Forelimb muscle (tissue), 1 donor: ENCODE results near the gene RBM12. TPM values are rescaled to one million over a fixed set of nuclear protein-coding genes. Genes with fewer than 3 reads are reported as not detected.

ENCODE experiments used
- DNase-seq: peaks from one replicate; pipeline ENCODE4 v3.0.0-alpha.2; 2013; ENCODE audit warnings: low read depth
- polyA plus RNA-seq: library from polyadenylated mRNA; unstranded; fragments of 120-200 nt; gene quantifications from one replicate; pipeline ENCODE4 v1.2.1, GENCODE V29; 2013; ENCODE audit not compliant: insufficient read length

RBM12 gene
- polyA plus RNA-seq, 1 donor = 47.4 TPM

GRCh38 chr20:35620818-35621559 lies 43.7 kb downstream of the RBM12 start:
- DNase-seq = no peak

GRCh38 chr20:35619196-35620095 lies 45.3 kb downstream of the RBM12 start:
- DNase-seq = peak; percentile 55

GRCh38 chr20:35618263-35619131 lies 46.2 kb downstream of the RBM12 start:
- no peak for DNase-seq

DNA sequence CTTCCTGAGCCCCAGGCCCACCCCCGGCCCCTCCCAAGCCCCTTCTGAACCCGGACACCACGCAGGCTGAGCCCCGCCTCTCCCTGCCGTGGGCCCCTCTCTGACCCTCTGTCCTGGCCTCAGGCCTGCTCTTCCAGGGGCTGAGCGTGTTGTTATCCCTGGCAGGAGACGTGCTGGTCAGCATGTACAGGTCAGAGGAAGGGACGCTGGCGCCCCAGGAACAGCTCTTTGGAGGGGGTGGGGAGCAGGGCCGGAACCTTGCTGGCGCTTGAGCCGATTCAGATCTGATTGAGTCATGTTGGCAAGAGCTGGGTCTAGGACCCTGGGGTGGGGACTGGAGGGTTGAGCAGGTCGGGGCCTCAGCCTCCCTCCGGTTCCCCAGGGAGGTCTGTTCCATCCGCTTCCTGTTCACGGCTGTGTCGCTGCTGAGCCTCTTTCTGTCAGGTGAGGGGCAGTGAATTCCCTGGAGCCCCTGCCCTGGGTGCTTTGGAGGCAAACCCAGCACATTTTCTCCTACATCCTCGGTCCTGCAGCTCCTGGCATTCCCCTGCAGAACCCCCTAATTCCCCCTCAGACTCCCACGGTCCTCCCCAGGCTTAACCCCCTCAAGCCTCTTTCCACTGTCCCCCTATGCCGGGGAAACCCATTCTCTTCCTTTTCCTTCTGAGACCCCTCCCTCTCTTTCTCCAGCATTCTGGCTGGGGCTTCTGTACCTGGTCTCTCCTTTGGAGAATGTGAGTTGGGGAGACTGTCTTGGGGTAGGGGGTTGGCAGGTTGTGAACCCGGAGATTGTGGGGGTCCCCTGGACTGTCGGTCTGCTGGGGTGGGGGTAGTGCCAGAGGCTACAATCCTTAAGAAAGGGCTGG lies 47.1 kb downstream of the RBM12 start:
- no peak for DNase-seq

GRCh38 chr20:35616465-35617396 lies 48.0 kb downstream of the RBM12 start:
- DNase-seq = peak; percentile 85

DNA sequence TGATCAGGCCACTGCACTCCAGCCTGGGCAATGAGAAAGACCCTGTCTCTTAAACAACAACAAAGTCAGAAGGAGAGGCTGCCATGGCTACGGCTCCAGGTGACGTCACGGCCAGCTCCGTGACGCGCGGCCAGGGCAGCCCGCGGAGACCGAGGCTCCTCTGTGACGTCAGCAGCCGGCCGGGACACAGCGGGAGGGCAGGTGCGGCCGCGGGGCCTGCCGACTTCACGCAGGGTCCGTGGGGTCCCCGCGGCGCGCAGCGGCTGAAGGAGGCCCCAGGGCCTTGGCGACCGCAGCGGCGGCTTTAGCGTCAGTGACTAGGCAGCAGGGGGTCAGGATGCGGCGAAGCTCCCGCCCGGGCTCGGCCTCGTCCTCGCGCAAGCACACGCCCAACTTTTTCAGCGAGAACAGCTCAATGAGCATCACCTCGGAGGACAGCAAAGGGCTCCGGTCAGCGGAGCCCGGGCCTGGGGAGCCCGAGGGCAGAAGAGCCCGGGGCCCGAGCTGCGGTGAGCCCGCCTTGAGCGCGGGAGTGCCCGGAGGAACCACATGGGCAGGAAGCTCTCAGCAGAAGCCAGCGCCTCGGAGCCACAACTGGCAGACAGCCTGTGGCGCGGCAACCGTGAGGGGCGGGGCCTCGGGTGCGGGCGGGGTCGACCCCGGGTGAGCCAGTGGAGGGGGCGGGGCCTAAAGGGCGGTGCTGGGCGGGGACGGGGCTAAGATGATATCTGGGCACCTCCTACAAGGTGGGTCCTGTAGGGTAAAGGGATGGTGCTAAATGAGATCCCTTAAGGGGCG lies 48.8 kb downstream of the RBM12 start, which contains the start of gene SPAG4:
TSS of gene SPAG4 (plus strand) at position 163 of the 798 bp plus-strand sequence. CDS start at position 338, 175 bp downstream.
- DNase-seq = no peak

DNA sequence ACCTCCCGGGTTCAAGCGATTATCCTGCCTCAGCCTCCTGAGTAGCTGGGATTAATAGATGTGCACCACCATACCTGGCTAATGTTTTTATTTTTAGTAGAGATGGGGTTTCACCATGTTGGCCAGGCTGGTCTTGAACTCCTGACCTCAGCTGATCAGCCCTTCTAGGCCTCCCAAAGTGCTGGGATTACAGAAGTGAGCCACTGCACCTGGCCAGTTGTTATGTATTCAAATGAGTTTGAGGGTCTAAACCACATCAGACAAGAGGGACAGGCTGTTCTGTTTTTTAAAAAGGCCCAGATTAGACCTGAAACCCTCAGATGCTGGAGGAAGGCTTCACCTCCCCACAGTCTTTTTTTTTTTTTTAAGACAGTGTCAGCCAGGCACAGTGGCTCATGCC lies 53.2 kb downstream of the RBM12 start:
- DNase-seq = no peak

DNA sequence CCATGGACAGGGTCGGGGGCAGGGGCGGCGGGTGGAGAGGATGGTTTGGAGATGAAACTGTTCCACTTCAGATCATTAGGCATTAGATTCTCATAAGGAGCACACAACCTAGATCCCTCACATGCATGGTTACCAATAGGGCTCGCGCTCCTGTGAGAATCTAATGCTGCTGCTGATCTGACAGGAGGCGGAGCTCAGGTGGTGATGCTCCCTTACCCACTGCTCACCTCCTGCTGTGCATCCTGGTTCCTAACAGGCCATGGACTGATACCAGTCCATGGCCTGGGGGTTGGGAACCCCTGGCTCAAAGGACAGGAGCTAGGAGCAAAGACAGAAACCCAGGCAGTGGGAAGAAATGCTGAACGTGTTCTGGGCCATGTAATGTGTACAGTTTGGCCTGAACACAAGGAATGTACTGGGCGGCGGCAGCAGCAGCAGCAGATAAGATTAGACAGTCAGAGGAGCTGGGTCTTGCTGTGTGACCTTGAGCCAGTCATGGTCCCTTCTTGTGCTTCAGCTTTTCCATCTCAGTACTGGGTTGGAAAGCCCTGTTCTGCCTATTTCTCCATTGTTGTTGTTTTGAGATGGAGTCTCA lies 53.8 kb downstream of the RBM12 start:
- DNase-seq = no peak

GRCh38 chr20:35607003-35607735 lies 57.5 kb downstream of the RBM12 start:
- DNase-seq = no peak

DNA sequence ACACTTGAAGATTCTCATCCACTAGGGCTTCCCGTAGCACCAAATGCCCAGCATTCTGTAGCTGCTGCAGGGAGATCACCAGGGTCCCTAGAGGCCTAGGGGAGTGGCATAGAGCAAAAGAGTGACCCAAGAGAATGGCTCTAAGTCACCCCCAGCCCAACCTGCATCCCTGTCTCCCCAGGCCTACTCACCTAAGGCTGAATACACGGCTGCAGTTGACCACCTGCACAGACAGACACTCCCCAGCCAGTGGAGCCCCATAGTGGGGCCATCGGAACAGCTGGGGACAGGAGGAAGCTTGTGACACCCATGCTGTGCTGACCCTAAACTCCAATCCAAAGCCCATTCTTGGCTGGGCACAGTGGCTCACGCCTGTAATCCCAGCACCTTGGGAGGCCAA lies 58.6 kb downstream of the RBM12 start:
- no peak for DNase-seq

GRCh38 chr20:35604449-35604747 lies 60.3 kb downstream of the RBM12 start:
- DNase-seq = no peak

DNA sequence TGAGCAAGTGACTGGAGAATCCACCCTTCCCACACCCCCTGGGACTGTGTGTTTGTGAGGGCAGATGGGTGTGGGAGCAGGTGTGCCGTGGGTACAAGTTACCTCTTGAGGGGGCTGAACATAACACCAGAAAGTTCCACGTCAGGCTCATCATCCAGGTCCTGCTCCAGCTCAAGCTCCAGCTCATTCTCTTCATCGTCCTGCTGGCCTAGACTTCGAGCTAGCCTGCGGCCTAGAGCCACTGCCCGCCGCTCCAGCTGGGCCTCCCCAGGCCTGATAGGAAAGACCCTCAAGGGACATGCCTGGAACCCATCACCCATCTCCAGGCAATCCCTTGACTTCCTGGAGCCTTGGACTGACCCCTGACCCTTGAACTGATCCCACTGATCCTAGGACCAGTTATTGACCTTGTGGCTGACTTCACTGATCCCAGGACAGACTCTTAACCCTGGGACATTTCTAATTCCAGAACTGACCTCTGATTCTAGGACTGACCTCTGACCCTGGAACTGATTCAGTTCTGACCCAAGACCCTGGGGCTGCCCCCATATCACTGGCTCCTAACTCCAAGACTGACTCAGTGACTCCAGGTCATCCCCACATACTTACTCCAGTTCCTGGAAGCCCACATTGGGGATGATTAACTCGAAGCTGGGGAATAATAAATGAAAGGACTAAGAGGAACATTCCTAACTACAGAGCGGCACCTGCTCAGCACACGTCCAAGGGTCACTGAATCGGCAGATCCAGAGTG lies 60.8 kb downstream of the RBM12 start:
- DNase-seq = no peak

- DNase-seq = no peak
These were observed 61.7 kb downstream of the RBM12 start for GRCh38 chr20:35602851-35603495.

GRCh38 chr20:35601990-35602389 lies 62.7 kb downstream of the RBM12 start:
- DNase-seq = no peak

DNA sequence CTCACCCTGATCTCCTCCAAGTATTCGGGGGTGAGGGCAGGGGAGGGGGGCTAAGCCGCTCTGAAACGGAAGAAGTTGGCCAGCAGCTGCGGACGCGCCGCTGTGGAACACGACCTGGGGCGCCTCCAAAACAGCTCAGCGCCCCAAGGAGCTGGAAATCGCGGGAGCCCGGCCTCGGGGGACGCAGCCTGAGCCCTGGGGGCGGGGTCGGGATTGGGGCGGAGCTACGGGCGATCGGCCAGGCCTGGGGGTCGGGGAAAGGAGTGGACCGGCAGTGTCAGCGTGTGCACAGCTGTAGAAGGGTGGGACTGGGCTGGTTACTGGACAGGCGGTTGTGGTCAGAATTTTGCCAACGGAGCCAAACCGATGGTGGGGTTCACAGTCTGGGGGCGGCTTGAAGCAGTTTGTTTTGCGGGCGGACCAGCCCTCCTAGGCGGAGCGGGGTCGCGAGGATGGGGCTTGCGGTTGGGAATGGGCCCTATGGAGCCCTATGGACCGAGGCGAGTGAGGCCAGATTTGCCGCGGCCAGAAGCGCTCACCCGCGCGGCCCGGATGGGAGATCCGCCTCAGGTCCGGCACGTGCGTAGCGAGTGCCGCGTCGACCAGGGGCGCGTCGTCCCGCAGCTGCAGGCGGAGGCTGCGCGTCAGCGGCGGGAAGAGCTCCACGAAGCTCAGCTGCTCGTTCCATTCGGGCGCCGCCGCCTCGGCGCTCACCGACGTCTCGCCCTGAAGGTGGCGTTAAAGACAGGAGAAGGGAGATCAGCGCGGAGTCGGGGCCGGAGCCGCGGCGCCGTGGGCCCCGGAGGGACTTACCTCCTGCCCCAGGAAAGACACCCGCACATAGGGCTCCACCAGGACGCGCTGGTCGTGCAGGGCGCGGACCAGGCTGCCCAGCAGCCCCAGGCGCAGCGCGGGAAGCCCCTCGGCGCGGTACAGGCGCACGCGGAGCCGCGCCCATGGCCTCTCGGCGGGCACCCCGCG lies 63.4 kb downstream of the RBM12 start:
- DNase-seq = peak; percentile 75
